ENCODE data around the gene CDH15.

GRCh38 chr16:89160977-89161701, 10.4 kb upstream of the CDH15 start:
- no peak for TF ChIP-seq POLR2A (IDR thresholded peaks at IDR 0.05)
- no peak for TF ChIP-seq CTCF (IDR thresholded peaks at IDR 0.05)
- TF ChIP-seq EP300 (IDR thresholded peaks at IDR 0.05): no peak
